Measurements from ENCODE around the gene ARHGEF28.

Gene ARHGEF28

DNA sequence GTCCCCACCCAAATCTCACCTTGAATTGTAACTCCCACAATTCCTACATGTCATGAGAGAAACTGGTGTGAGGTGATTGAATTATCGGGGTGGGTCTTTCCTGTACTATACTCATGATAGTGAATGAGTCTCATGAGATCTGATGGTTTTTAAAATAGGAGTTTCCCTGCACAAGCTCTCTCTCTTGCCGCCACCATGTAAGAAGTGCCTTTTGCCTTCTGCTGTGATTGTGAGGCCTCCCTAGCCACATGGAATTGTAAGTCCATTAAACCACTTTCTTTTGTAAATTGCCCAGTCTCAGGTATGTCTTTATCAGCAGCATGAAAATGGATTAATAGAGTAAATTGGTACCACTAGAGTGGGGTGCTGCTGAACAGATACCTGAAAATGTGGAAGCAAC lies 140.9 kb downstream of the ARHGEF28 start:
- no peak for TF ChIP-seq POLR2AphosphoS5 (IDR thresholded peaks at IDR 0.05; ENCODE audit: low read depth, low read length)
- no peak for TF ChIP-seq SIN3A (IDR thresholded peaks at IDR 0.05; ENCODE audit: borderline replicate concordance, insufficient read depth, low read length)
- no peak for TF ChIP-seq TAF1 (IDR thresholded peaks at IDR 0.05; ENCODE audit: borderline replicate concordance, insufficient read depth, low read length)
- TF ChIP-seq FOXP2 (optimal IDR thresholded peaks at IDR 0.05; ENCODE audit: borderline replicate concordance, extremely low read depth, extremely low read length, insufficient read depth) = no peak
- TF ChIP-seq, protein P1, sequence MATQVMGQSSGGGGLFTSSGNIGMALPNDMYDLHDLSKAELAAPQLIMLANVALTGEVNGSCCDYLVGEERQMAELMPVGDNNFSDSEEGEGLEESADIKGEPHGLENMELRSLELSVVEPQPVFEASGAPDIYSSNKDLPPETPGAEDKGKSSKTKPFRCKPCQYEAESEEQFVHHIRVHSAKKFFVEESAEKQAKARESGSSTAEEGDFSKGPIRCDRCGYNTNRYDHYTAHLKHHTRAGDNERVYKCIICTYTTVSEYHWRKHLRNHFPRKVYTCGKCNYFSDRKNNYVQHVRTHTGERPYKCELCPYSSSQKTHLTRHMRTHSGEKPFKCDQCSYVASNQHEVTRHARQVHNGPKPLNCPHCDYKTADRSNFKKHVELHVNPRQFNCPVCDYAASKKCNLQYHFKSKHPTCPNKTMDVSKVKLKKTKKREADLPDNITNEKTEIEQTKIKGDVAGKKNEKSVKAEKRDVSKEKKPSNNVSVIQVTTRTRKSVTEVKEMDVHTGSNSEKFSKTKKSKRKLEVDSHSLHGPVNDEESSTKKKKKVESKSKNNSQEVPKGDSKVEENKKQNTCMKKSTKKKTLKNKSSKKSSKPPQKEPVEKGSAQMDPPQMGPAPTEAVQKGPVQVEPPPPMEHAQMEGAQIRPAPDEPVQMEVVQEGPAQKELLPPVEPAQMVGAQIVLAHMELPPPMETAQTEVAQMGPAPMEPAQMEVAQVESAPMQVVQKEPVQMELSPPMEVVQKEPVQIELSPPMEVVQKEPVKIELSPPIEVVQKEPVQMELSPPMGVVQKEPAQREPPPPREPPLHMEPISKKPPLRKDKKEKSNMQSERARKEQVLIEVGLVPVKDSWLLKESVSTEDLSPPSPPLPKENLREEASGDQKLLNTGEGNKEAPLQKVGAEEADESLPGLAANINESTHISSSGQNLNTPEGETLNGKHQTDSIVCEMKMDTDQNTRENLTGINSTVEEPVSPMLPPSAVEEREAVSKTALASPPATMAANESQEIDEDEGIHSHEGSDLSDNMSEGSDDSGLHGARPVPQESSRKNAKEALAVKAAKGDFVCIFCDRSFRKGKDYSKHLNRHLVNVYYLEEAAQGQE (IDR thresholded peaks at IDR 0.05; ENCODE audit: insufficient read depth in 1 of 2, low read depth in 2 of 2, low read length in 2 of 2) = no peak

DNA sequence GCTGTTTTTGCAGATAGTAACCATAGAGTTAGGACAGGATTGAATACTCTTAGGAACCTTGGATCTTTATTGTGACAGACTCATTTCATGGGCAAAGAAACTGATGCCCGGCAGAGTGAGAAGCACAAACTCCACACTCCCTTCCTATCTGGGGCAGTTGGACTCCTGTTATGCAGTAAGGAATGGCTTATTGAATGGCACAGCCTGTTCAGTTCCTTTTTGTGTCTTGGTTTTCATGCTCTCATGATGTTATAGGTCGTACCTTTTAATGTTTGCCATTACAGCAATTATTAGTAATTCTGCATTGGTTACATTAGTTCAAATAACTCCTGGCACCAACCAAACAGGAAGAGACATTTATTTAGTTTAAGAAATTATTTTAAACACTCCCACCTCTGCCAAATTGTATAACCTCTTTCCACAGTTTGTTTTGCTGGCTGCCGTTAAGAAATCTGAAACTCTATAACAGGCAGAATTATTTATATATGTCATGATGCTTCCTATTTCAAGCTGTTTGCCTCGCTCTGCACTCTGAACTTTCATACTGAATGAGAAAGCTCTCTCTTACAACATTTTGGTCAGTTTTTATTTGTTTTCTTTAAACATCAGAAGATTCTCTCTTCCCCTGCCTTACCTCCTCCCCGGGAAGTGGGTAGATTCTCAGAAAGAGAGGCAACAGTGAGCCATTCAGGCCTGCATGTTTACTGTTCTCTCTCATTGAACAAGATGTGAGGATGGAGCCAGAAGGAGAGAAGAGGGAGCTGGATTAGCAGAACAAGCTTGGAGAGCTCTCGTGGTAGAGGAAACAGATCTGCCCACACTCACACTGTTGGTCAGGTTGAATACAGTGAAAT lies 144.4 kb downstream of the ARHGEF28 start:
- TF ChIP-seq TAF1 (IDR thresholded peaks at IDR 0.05; ENCODE audit: borderline replicate concordance, insufficient read depth, low read length) (no peak), SIN3A (IDR thresholded peaks at IDR 0.05; ENCODE audit: borderline replicate concordance, insufficient read depth, low read length) (no peak), FOXP2 (optimal IDR thresholded peaks at IDR 0.05; ENCODE audit: borderline replicate concordance, extremely low read depth, extremely low read length, insufficient read depth) (no peak), POLR2AphosphoS5 (IDR thresholded peaks at IDR 0.05; ENCODE audit: low read depth, low read length) (no peak)
- TF ChIP-seq, protein P1 (IDR thresholded peaks at IDR 0.05; ENCODE audit: insufficient read depth in 1 of 2, low read depth in 2 of 2, low read length in 2 of 2) = no peak

DNA sequence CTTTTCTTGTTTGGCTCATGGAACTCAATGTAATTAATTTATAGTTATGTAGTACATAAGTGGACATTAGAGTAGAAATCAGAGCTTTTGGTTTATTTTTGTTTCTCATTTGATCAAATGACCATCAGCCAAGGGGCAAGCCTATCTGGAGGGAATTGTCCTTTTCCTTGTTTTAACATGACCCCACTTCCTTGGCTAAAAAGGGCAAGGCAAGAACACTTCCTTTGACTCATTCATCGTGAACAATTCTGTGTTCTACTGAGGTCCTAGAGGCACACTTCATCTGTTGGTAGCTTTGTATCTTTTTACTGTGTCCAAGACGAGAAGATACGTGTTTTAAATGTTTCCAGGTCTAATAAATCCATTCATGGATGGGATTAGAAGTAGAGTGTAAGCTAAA lies 148.9 kb downstream of the ARHGEF28 start:
- TF ChIP-seq FOXP2 (optimal IDR thresholded peaks at IDR 0.05; ENCODE audit: borderline replicate concordance, extremely low read depth, extremely low read length, insufficient read depth) (no peak), TAF1 (IDR thresholded peaks at IDR 0.05; ENCODE audit: borderline replicate concordance, insufficient read depth, low read length) (no peak), SIN3A (IDR thresholded peaks at IDR 0.05; ENCODE audit: borderline replicate concordance, insufficient read depth, low read length) (no peak), POLR2AphosphoS5 (IDR thresholded peaks at IDR 0.05; ENCODE audit: low read depth, low read length) (no peak)
- TF ChIP-seq, protein P1 (IDR thresholded peaks at IDR 0.05; ENCODE audit: insufficient read depth in 1 of 2, low read depth in 2 of 2, low read length in 2 of 2) = no peak

DNA sequence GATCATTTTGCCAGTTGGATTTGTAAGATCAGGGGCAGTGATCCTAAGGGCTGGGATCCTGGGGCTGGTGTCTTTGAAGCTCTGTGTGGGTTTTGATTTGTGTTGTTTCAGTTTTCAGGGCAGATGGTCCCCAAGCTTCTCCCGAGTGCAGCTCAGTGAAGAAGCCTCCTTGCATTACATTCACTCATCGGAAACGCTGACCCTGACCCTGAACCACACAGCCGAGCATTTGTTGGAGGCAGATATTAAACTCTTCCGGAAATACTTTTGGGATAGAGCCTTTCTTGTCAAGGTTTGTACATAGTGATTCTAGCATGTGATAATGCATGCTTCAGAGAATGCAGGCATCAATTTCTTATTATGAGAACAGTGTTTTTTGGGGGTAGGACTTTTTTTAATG lies 150.4 kb downstream of the ARHGEF28 start:
- TF ChIP-seq FOXP2 (optimal IDR thresholded peaks at IDR 0.05; ENCODE audit: borderline replicate concordance, extremely low read depth, extremely low read length, insufficient read depth) = no peak

DNA sequence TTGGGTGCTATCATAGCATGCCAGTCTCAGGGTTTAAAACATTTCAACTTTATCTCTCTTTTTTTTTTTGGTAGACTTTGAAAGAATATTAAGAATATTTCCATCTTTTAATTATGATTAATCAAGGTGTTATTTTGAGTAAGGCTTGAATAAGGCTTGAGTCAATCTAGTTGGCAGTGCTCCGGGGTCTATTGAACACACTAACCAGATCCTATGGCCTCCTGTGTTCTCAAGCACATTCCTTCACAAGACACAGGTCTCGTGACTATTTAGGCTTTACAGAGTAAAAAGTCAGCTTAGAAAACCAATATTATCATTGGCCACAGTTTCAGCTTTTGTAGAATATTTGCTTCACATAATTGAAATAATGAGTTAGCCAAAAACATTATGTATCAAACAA lies 151.2 kb downstream of the ARHGEF28 start:
- TF ChIP-seq POLR2AphosphoS5 (IDR thresholded peaks at IDR 0.05; ENCODE audit: low read depth, low read length) (no peak), FOXP2 (optimal IDR thresholded peaks at IDR 0.05; ENCODE audit: borderline replicate concordance, extremely low read depth, extremely low read length, insufficient read depth) (no peak), SIN3A (IDR thresholded peaks at IDR 0.05; ENCODE audit: borderline replicate concordance, insufficient read depth, low read length) (no peak), TAF1 (IDR thresholded peaks at IDR 0.05; ENCODE audit: borderline replicate concordance, insufficient read depth, low read length) (no peak)
- TF ChIP-seq, protein P1 (IDR thresholded peaks at IDR 0.05; ENCODE audit: insufficient read depth in 1 of 2, low read depth in 2 of 2, low read length in 2 of 2) = no peak
